ENCODE measurements around the gene RAPGEF4. TPM values are rescaled to one million over a fixed set of nuclear protein-coding genes. Genes with fewer than 3 reads are reported as not detected.

The RAPGEF4 gene
- total and polyA plus RNA-seq, 2 of the 13 experiments (the other 11 are each of a cell fraction or from before 2014, with no cell fraction given) = 0.78 to 0.91 TPM

DNA sequence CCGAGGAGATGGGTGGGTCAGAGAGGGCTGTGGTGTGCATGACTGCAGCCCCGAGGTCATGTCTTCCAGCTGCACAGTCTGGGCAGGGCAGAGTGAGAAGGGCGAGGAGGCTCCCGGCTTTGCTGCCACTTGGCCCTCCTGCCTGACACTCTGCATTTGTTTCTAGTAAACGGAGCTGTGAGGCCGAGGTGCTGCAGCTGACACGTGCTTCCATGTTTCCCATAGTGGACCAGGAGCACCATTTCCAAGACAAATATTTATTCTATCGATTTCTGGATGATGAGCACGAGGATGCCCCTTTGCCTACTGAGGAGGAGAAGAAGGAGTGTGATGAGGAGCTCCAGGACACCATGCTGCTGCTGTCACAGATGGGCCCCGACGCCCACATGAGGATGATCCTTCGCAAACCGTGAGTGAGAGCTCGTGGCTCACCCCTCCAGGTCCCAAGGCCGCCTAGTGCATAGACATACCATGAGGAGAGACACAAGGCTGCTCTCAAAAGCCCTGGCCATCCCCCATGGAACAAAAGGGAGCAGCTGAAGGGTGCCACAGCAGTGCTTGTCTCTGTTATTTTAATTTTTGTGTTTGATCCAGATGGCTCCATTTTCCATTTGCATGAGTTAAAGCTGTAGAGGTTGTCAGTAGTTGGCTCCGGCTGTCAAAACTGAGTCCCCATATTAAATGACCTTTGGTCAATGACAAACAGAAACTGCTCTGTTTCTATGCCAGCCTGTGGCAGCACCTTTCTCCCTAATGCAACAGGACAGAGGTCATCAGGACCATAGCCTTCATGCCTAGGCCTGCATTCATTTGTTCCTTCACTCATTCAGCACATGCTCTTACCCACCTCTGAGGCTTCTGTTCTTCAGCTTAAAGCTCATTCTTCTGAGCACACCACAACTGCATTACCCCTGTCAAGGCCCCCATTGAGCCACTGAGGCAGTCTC is 231.7 kb downstream of the RAPGEF4 start (continued):
- TF ChIP-seq ZNF720 (CRISPR knock-in tag; IDR thresholded peaks at IDR 0.05) (no peak), ISX (CRISPR knock-in tag; conservative IDR thresholded peaks at IDR 0.05) (no peak), TBL1XR1 (IDR thresholded peaks at IDR 0.05; ENCODE audit: borderline replicate concordance, low read length, partially characterized antibody) (no peak), ZNF496 (CRISPR knock-in tag; IDR thresholded peaks at IDR 0.05; ENCODE audit: insufficient replicate concordance) (no peak), ZNF570 (CRISPR knock-in tag; IDR thresholded peaks at IDR 0.05; ENCODE audit: borderline replicate concordance) (no peak), TBP (CRISPR knock-in tag; IDR thresholded peaks at IDR 0.05) (no peak), ZMAT3 (CRISPR knock-in tag; conservative IDR thresholded peaks at IDR 0.05) (no peak), PPARG (CRISPR knock-in tag; conservative IDR thresholded peaks at IDR 0.05) (peak; percentile 97), SRY (CRISPR knock-in tag; IDR thresholded peaks at IDR 0.05) (peak; percentile 67; the same call in 1 of the 2 replicates), ZNF75D (CRISPR knock-in tag; IDR thresholded peaks at IDR 0.05; ENCODE audit: borderline replicate concordance) (no peak), HNRNPUL1 (IDR thresholded peaks at IDR 0.05; ENCODE audit: low read depth, low read length) (no peak), TEAD2 (CRISPR knock-in tag; IDR thresholded peaks at IDR 0.05) (0 out of 2 replicates have a peak, but pooled peaks have one; percentile 35), ZNF260 (CRISPR knock-in tag; IDR thresholded peaks at IDR 0.05; ENCODE audit: borderline replicate concordance, low read depth) (no peak)
- TF ChIP-seq, protein P1, sequence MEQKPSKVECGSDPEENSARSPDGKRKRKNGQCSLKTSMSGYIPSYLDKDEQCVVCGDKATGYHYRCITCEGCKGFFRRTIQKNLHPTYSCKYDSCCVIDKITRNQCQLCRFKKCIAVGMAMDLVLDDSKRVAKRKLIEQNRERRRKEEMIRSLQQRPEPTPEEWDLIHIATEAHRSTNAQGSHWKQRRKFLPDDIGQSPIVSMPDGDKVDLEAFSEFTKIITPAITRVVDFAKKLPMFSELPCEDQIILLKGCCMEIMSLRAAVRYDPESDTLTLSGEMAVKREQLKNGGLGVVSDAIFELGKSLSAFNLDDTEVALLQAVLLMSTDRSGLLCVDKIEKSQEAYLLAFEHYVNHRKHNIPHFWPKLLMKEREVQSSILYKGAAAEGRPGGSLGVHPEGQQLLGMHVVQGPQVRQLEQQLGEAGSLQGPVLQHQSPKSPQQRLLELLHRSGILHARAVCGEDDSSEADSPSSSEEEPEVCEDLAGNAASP (CRISPR knock-in tag; IDR thresholded peaks at IDR 0.05; ENCODE audit: borderline replicate concordance) = peak; percentile 24; the same call in 1 of the 2 replicates
- TF ChIP-seq, protein P2, sequence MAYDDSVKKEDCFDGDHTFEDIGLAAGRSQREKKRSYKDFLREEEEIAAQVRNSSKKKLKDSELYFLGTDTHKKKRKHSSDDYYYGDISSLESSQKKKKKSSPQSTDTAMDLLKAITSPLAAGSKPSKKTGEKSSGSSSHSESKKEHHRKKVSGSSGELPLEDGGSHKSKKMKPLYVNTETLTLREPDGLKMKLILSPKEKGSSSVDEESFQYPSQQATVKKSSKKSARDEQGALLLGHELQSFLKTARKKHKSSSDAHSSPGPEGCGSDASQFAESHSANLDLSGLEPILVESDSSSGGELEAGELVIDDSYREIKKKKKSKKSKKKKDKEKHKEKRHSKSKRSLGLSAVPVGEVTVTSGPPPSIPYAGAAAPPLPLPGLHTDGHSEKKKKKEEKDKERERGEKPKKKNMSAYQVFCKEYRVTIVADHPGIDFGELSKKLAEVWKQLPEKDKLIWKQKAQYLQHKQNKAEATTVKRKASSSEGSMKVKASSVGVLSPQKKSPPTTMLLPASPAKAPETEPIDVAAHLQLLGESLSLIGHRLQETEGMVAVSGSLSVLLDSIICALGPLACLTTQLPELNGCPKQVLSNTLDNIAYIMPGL (CRISPR knock-in tag; IDR thresholded peaks at IDR 0.05; ENCODE audit: borderline replicate concordance in 1 of 2, low read depth in 1 of 2) = no peak
- TF ChIP-seq, protein P3, sequence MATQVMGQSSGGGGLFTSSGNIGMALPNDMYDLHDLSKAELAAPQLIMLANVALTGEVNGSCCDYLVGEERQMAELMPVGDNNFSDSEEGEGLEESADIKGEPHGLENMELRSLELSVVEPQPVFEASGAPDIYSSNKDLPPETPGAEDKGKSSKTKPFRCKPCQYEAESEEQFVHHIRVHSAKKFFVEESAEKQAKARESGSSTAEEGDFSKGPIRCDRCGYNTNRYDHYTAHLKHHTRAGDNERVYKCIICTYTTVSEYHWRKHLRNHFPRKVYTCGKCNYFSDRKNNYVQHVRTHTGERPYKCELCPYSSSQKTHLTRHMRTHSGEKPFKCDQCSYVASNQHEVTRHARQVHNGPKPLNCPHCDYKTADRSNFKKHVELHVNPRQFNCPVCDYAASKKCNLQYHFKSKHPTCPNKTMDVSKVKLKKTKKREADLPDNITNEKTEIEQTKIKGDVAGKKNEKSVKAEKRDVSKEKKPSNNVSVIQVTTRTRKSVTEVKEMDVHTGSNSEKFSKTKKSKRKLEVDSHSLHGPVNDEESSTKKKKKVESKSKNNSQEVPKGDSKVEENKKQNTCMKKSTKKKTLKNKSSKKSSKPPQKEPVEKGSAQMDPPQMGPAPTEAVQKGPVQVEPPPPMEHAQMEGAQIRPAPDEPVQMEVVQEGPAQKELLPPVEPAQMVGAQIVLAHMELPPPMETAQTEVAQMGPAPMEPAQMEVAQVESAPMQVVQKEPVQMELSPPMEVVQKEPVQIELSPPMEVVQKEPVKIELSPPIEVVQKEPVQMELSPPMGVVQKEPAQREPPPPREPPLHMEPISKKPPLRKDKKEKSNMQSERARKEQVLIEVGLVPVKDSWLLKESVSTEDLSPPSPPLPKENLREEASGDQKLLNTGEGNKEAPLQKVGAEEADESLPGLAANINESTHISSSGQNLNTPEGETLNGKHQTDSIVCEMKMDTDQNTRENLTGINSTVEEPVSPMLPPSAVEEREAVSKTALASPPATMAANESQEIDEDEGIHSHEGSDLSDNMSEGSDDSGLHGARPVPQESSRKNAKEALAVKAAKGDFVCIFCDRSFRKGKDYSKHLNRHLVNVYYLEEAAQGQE (IDR thresholded peaks at IDR 0.05; ENCODE audit: borderline replicate concordance in 1 of 2, low read depth in 1 of 2, low read length in 2 of 2) = 0 out of 4 replicates have a peak, but pooled peaks of 1 of the 2 experiments have one; percentile 21
- TF ChIP-seq, protein P4, sequence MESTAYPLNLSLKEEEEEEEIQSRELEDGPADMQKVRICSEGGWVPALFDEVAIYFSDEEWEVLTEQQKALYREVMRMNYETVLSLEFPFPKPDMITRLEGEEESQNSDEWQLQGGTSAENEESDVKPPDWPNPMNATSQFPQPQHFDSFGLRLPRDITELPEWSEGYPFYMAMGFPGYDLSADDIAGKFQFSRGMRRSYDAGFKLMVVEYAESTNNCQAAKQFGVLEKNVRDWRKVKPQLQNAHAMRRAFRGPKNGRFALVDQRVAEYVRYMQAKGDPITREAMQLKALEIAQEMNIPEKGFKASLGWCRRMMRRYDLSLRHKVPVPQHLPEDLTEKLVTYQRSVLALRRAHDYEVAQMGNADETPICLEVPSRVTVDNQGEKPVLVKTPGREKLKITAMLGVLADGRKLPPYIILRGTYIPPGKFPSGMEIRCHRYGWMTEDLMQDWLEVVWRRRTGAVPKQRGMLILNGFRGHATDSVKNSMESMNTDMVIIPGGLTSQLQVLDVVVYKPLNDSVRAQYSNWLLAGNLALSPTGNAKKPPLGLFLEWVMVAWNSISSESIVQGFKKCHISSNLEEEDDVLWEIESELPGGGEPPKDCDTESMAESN (CRISPR knock-in tag; conservative IDR thresholded peaks at IDR 0.05) = peak; percentile 71; the same call in 1 of the 2 replicates

Data from HepG2 (cell line).